ENCODE data around the gene HNF4A.

GRCh38 chr20:44355498-44356352, at the start of gene HNF4A:
- TF ChIP-seq, protein P1, sequence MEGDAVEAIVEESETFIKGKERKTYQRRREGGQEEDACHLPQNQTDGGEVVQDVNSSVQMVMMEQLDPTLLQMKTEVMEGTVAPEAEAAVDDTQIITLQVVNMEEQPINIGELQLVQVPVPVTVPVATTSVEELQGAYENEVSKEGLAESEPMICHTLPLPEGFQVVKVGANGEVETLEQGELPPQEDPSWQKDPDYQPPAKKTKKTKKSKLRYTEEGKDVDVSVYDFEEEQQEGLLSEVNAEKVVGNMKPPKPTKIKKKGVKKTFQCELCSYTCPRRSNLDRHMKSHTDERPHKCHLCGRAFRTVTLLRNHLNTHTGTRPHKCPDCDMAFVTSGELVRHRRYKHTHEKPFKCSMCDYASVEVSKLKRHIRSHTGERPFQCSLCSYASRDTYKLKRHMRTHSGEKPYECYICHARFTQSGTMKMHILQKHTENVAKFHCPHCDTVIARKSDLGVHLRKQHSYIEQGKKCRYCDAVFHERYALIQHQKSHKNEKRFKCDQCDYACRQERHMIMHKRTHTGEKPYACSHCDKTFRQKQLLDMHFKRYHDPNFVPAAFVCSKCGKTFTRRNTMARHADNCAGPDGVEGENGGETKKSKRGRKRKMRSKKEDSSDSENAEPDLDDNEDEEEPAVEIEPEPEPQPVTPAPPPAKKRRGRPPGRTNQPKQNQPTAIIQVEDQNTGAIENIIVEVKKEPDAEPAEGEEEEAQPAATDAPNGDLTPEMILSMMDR (IDR thresholded peaks at IDR 0.05) = no peak
- TF ChIP-seq POLR2A (IDR thresholded peaks at IDR 0.05) = no peak

Measured in uterus (tissue), 2 donors.